Measurements from ENCODE around the gene DMAP1. TPM values are rescaled to one million over a fixed set of nuclear protein-coding genes. Genes with fewer than 3 reads are reported as not detected.

The DMAP1 gene
- total and polyA plus RNA-seq, 9 of the 15 experiments (the other 6 are each of a cell fraction or from before 2014, with no cell fraction given): 1.5 to 51.2 (median 30.3) TPM

GRCh38 chr1:44261171-44261817 is 48.0 kb downstream of the DMAP1 start:
- no peak for ATAC-seq
- BruUV-seq (replicated peaks): no TSS peak
- Histone ChIP-seq H3K9ac (ENCODE audit: insufficient read depth in 1 of 2, low read depth in 2 of 2, low read length in 2 of 2) (peak overlapping the region in 1 of 2 experiments; percentile 33; a peak in 2 of 4 replicates), H3K79me2 (ENCODE audit: control insufficient read depth, insufficient read depth, low read length) (no peaks in the 10 kb centered on the region), H4K20me1 (replicated peaks; ENCODE audit: control insufficient read depth, insufficient read depth, low read length) (no peaks in the 10 kb centered on the region; the same call in 1 of the 2 replicates), H3K9me3 (replicated peaks; ENCODE audit: control insufficient read depth, insufficient read depth, low read depth, low read length) (no peaks in the 10 kb centered on the region), H3K9me1 (ENCODE audit: control insufficient read depth, insufficient read depth, low read length) (no peaks in the 10 kb centered on the region), H3K36me3 (ENCODE audit: control insufficient read depth, insufficient read depth, low read length) (peaks cover 5% of the 10 kb centered on the region; the same call in 2 of the 3 replicates), H3K4me2 (ENCODE audit: insufficient read depth, low read length) (no peak overlapping the region), H3K4me1 (replicated peaks in 1 of 2; ENCODE audit: control insufficient read depth in 2 of 2, insufficient read depth in 2 of 2, low read length in 2 of 2) (peaks cover 0 to 10% of the 10 kb centered on the region in 2 experiments; a peak in 3 of 5 replicates), H3K27ac (ENCODE audit: extremely low read depth, low read depth, low read length) (no peak overlapping the region), H3K27me3 (ENCODE audit: control insufficient read depth in 2 of 2, insufficient read depth in 2 of 2, low read length in 2 of 2) (no peaks in the 10 kb centered on the region), H3K4me3 (no peak overlapping the region), H2AFZ (ENCODE audit: low read depth, low read length) (no peak overlapping the region)
- intact Hi-C loops (cut with micrococcal nuclease) (no loop called here), in situ Hi-C loops (cut with MboI) (no loop called here)
- ChIA-PET CTCF (ENCODE audit: low intra/inter-chr PET ratio) (no interaction called here), POLR2A (interaction anchor here (0.6 to 1.3 kb wide), 5 partner anchors 9 to 61 kb away, joined by 3 read pairs; no protein-coding TSS in a partner anchor)
- WGBS (ENCODE audit: insufficient coverage, low coverage, missing lambda C conversion rate): 89% methylated on average over 24 of the region's 27 CpGs
- no peak for DNase-seq (ENCODE audit: extremely low read depth in 1 of 4, low spot score in 3 of 4)
- no peak for FAIRE-seq
- TF ChIP-seq XRCC5 (IDR thresholded peaks at IDR 0.05; ENCODE audit: low read depth, low read length) (no peak), HDAC3 (IDR thresholded peaks at IDR 0.05; ENCODE audit: borderline replicate concordance, partially characterized antibody) (no peak), ZNF764 (CRISPR knock-in tag; IDR thresholded peaks at IDR 0.05; ENCODE audit: low read depth) (no peak), CTBP1 (IDR thresholded peaks at IDR 0.05; ENCODE audit: borderline replicate concordance) (no peak), HDAC1 (IDR thresholded peaks at IDR 0.05) (no peak), SMC3 (conservative IDR thresholded peaks at IDR 0.05; ENCODE audit: insufficient read depth, low read depth, low read length) (no peak), ZNF655 (CRISPR knock-in tag; IDR thresholded peaks at IDR 0.05) (no peak), ZEB2 (IDR thresholded peaks at IDR 0.05) (no peak), THAP12 (CRISPR knock-in tag; IDR thresholded peaks at IDR 0.05) (no peak), MBD1 (CRISPR knock-in tag; IDR thresholded peaks at IDR 0.05) (no peak), UBTF (IDR thresholded peaks at IDR 0.05; ENCODE audit: borderline replicate concordance in 1 of 2, low read depth in 2 of 2, low read length in 2 of 2) (no peak), ZZZ3 (IDR thresholded peaks at IDR 0.05) (no peak)

Measured in K562 (cell line).